Loucy (cell line): ENCODE data around the gene NPY.

Experiments
- EZH2phosphoT487 ChIP-seq: fragments of 200-600 bp; IDR thresholded peaks from 2 replicates; pipeline ENCODE4 v1.6.1; 2018; ENCODE audit warnings: antibody characterized with exemption, mild to moderate bottlenecking, moderate library complexity, borderline replicate concordance
- TF ChIP-seq, protein P1 (sequence below): fragments of 200-600 bp; sonication (generic); conservative IDR thresholded peaks from 2 replicates; pipeline ENCODE4 v1.5.1; 2014; ENCODE audit warnings: mild to moderate bottlenecking, antibody characterized with exemption, low read length

DNA sequence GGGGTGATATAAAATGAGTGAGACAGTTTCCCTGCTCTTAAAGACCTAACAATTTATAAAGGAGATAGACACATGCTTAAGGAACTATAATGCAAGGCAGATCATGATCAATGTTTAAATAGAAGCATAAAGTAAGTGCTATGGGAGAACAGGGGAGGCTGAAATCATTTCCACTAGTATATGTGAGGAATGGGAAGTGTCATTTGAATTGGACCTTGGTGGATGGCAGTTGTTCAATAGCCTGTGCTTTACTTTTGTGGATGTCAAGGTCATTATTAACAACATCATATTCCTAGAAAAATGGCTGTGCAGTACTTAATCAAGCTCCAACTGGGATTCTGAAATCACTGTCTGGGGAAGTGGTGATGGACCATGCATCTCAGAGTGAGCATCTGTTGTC lies 14.7 kb downstream of the NPY start:
- TF ChIP-seq, protein P1, sequence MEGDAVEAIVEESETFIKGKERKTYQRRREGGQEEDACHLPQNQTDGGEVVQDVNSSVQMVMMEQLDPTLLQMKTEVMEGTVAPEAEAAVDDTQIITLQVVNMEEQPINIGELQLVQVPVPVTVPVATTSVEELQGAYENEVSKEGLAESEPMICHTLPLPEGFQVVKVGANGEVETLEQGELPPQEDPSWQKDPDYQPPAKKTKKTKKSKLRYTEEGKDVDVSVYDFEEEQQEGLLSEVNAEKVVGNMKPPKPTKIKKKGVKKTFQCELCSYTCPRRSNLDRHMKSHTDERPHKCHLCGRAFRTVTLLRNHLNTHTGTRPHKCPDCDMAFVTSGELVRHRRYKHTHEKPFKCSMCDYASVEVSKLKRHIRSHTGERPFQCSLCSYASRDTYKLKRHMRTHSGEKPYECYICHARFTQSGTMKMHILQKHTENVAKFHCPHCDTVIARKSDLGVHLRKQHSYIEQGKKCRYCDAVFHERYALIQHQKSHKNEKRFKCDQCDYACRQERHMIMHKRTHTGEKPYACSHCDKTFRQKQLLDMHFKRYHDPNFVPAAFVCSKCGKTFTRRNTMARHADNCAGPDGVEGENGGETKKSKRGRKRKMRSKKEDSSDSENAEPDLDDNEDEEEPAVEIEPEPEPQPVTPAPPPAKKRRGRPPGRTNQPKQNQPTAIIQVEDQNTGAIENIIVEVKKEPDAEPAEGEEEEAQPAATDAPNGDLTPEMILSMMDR: no peak
- TF ChIP-seq EZH2phosphoT487: no peak
